Osteoblast (primary cell): ENCODE results near the gene OTOP3. TPM values are rescaled to one million over a fixed set of nuclear protein-coding genes. Genes with fewer than 3 reads are reported as not detected.

Source experiments
- DNase-seq: peaks from one replicate; pipeline ENCODE4 v3.0.0; 2011; ENCODE audit warnings: low spot score, mixed read lengths; ENCODE audit not compliant: insufficient read length; ENCODE audit errors: missing footprints
- H2AFZ ChIP-seq: 2 replicates; pipeline ENCODE4 v1.6.0; 2011; ENCODE audit warnings: mild to moderate bottlenecking, low read length
- H3K27ac ChIP-seq: 2 replicates; pipeline ENCODE4 v1.5.1; 2011; ENCODE audit warnings: mild to moderate bottlenecking, low read depth, low read length, moderate library complexity
- H3K27me3 ChIP-seq: 2 replicates; pipeline ENCODE4 v1.6.0; 2012; ENCODE audit warnings: mild to moderate bottlenecking, control low read depth, inconsistent platforms, low read length, moderate library complexity; ENCODE audit not compliant: insufficient read depth
- H3K36me3 ChIP-seq: 2 replicates; pipeline ENCODE4 v1.5.1; 2011; ENCODE audit warnings: mild to moderate bottlenecking, low read length, control low read depth, moderate library complexity; ENCODE audit not compliant: insufficient read depth
- H3K4me1 ChIP-seq: 2 replicates; pipeline ENCODE4 v1.5.1; 2011; ENCODE audit warnings: mild to moderate bottlenecking, low read length, control low read depth, moderate library complexity; ENCODE audit not compliant: insufficient read depth
- H3K4me2 ChIP-seq: 2 replicates; pipeline ENCODE4 v1.6.0; 2011; ENCODE audit warnings: mild to moderate bottlenecking, low read length; ENCODE audit not compliant: insufficient read depth
- H3K4me3 ChIP-seq: fragments of 200-600 bp; sonication (generic); 3 replicates; pipeline ENCODE4 v1.5.1; 2012; ENCODE audit warnings: mild to moderate bottlenecking, low read length, inconsistent platforms; ENCODE audit not compliant: insufficient read depth
- H3K79me2 ChIP-seq: 2 replicates; pipeline ENCODE4 v1.6.0; 2012; ENCODE audit warnings: mild to moderate bottlenecking, low read length, control low read depth, inconsistent platforms; ENCODE audit not compliant: insufficient read depth
- H3K9me3 ChIP-seq: 2 replicates; pipeline ENCODE4 v1.5.1; 2011; ENCODE audit warnings: low read depth, low read length, control low read depth
- H4K20me1 ChIP-seq: 2 replicates; pipeline ENCODE4 v1.6.0; 2012; ENCODE audit warnings: mild to moderate bottlenecking, low read length, control low read depth; ENCODE audit not compliant: insufficient read depth
- CTCF ChIP-seq: IDR thresholded peaks from 2 replicates; pipeline ENCODE4 v1.5.1; 2011; ENCODE audit warnings: mild to moderate bottlenecking, low read depth, low read length, moderate library complexity; ENCODE audit errors: extremely low read depth
- total RNA-seq: library from RNA; depleted of rRNA; stranded (reverse); fragments of >200 nt; gene quantifications from 2 replicates; pipeline ENCODE4 v1.2.3, GENCODE V29; 2012

OTOP3 gene
- total RNA-seq, 1 donor = not detected

- Histone ChIP-seq H3K9me3 (no peaks in the 10 kb centered on the region), H3K27ac (no peak overlapping the region), H3K79me2 (no peaks in the 10 kb centered on the region), H2AFZ (no peak overlapping the region), H3K36me3 (no peaks in the 10 kb centered on the region), H3K27me3 (peaks cover 5% of the 10 kb centered on the region), H3K4me2 (no peak overlapping the region), H3K4me3 (no peak overlapping the region), H4K20me1 (no peaks in the 10 kb centered on the region), H3K4me1 (peaks cover 5% of the 10 kb centered on the region)
- no peak for TF ChIP-seq CTCF
- DNase-seq = no peak
These were observed 20.4 kb downstream of the OTOP3 start for GRCh38 chr17:74956093-74956492.

GRCh38 chr17:74957935-74958740, 22.4 kb downstream of the OTOP3 start:
- TF ChIP-seq CTCF = peak; percentile 85
- Histone ChIP-seq H3K36me3 (no peaks in the 10 kb centered on the region), H3K9me3 (no peaks in the 10 kb centered on the region), H3K4me2 (no peak overlapping the region), H3K4me3 (no peak overlapping the region), H2AFZ (no peak overlapping the region), H4K20me1 (no peaks in the 10 kb centered on the region), H3K79me2 (no peaks in the 10 kb centered on the region), H3K27me3 (peaks cover 2% of the 10 kb centered on the region), H3K27ac (no peak overlapping the region), H3K4me1 (peaks cover 5% of the 10 kb centered on the region)
- peak; percentile 98 for DNase-seq

GRCh38 chr17:74959826-74960515, 24.3 kb downstream of the OTOP3 start:
- no peaks in the 10 kb centered on the region for H3K9me3 ChIP-seq
- H3K27ac ChIP-seq = no peak overlapping the region
- H3K36me3 ChIP-seq = no peaks in the 10 kb centered on the region
- no peaks in the 10 kb centered on the region for H4K20me1 ChIP-seq
- H3K4me3 ChIP-seq = no peak overlapping the region
- peak; percentile 95 for DNase-seq
- no peak for TF ChIP-seq CTCF
- no peaks in the 10 kb centered on the region for H3K79me2 ChIP-seq
- H3K4me2 ChIP-seq = no peak overlapping the region
- H3K27me3 ChIP-seq = peaks cover under 1% of the 10 kb centered on the region
- peaks cover 5% of the 10 kb centered on the region for H3K4me1 ChIP-seq
- H2AFZ ChIP-seq = peak overlapping the region; percentile 63
